Measurements from ENCODE around the gene GTF3C1. TPM values are rescaled to one million over a fixed set of nuclear protein-coding genes. Genes with fewer than 3 reads are reported as not detected.

GTF3C1 gene
- total RNA-seq, 2 experiments from 2014 or later, result 52.5 to 54.1 TPM

DNA sequence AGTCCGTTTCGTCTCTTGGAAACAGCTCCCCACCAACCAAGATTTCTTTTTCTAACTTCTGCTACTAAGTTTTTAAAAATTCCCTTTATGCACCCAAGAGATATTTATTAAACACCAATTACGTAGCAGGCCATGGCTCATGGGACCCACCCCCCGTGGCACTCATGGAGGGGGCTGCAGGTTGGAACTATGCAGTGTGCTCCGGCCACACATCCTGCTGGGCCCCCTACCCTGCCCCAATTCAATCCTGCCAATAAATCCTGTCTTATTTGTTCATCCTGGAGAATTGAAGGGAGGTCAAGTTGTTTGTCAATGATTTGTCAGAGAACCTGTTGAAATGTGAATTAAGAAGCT, 99.5 kb downstream of the GTF3C1 start:
- H3K9me3 Mint-ChIP-seq, result peaks cover 7% of the 10 kb centered on the region
- peak overlapping the region; percentile 94 for H3K27ac Mint-ChIP-seq
- intact Hi-C loops (cut with micrococcal nuclease), result loop anchor here (1.0 to 2.0 kb wide), 2 partner anchors 23 to 213 kb away; no protein-coding TSS in a partner anchor
- H3K27me3 Mint-ChIP-seq (ENCODE audit: low read depth), result no peaks in the 10 kb centered on the region
- H3K36me3 Mint-ChIP-seq (ENCODE audit: low read depth), result peaks cover 57% of the 10 kb centered on the region
- peaks cover 86% of the 10 kb centered on the region for H3K4me1 Mint-ChIP-seq (ENCODE audit: low read depth)
- peak overlapping the region; percentile 61 for H3K4me3 Mint-ChIP-seq
- CTCF ChIA-PET, result interaction anchor here (1.9 kb wide), 1 partner anchor 46 kb away, joined by 8 read pairs; no protein-coding TSS in a partner anchor
- no peak for DNase-seq

DNA sequence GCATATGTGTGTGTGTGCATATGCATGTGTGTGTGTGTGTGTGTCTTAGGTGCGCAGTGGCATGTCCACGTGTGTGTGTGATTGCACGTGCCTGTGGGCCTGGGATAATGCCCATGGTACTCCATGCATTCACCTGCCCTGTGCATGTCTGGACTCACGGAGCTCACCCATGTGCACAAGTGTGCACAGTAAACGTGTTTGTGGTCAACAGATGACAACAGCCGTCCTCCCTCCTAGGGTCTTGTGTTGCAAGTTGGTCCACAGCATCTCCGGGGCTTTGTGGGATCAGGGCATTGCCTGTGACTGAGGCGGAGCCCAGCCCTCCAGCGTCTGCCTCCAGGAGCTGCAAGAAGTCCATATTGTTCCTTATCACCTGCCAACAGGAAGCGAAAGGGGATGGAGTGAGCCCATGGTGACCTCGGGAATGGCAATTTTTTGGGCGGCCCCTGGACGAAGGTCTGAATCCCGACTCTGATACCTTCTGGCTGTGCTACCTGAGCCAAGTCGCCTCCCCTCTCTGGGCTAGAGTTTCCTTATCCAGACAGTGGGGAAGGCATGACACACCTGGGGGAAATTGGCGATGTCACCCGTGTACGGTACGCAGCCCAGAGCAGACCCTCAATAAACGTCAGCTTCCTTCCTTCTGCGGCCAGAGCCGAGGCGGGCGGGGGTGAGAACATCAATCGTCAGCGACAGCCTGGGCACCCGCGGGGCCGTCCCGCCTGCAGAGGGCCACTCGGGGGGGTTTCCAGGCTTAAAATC, 100.1 kb downstream of the GTF3C1 start:
- Mint-ChIP-seq H3K27me3 (ENCODE audit: low read depth) (no peaks in the 10 kb centered on the region), H3K27ac (peak overlapping the region; percentile 94), H3K4me3 (peak overlapping the region; percentile 61), H3K4me1 (ENCODE audit: low read depth) (peaks cover 86% of the 10 kb centered on the region), H3K9me3 (peaks cover 7% of the 10 kb centered on the region), H3K36me3 (ENCODE audit: low read depth) (peaks cover 63% of the 10 kb centered on the region)
- intact Hi-C loops (cut with micrococcal nuclease), result loop anchor here (1.0 to 2.0 kb wide), 3 partner anchors 23 to 212 kb away; no protein-coding TSS in a partner anchor
- DNase-seq, result peak; percentile 92
- CTCF ChIA-PET, result interaction anchor here (1.9 kb wide), 1 partner anchor 45 kb away, joined by 8 read pairs; no protein-coding TSS in a partner anchor

DNA sequence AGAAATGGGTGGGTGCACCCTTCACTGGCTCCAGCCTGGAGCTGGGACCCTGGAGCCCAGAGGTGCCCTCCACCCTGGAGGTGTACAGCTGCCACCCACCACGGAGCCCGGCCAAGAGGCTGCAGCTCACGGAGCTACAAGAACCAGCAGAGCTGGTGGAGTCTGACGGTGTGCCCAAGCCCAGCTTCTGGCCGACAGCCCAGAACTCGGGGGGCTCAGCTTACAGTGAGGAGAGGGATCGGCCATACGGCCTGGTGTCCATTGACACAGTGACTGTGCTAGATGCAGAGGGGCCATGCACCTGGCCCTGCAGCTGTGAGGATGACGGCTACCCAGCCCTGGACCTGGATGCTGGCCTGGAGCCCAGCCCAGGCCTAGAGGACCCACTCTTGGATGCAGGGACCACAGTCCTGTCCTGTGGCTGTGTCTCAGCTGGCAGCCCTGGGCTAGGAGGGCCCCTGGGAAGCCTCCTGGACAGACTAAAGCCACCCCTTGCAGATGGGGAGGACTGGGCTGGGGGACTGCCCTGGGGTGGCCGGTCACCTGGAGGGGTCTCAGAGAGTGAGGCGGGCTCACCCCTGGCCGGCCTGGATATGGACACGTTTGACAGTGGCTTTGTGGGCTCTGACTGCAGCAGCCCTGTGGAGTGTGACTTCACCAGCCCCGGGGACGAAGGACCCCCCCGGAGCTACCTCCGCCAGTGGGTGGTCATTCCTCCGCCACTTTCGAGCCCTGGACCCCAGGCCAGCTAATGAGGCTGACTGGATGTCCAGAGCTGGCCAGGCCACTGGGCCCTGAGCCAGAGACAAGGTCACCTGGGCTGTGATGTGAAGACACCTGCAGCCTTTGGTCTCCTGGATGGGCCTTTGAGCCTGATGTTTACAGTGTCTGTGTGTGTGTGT, 100.9 kb downstream of the GTF3C1 start:
- CTCF ChIA-PET, result interaction anchor here (0.6 kb wide), 1 partner anchor 74 kb away, joined by 3 read pairs; no protein-coding TSS in a partner anchor
- Mint-ChIP-seq H3K27me3 (ENCODE audit: low read depth) (no peaks in the 10 kb centered on the region), H3K9me3 (peaks cover 7% of the 10 kb centered on the region), H3K36me3 (ENCODE audit: low read depth) (peaks cover 71% of the 10 kb centered on the region), H3K4me1 (ENCODE audit: low read depth) (peaks cover 86% of the 10 kb centered on the region), H3K4me3 (no peak overlapping the region), H3K27ac (peak overlapping the region; percentile 94)
- intact Hi-C loops (cut with micrococcal nuclease), result loop anchor here (1.0 kb wide), 1 partner anchor 40 kb away; no protein-coding TSS in a partner anchor
- no peak for DNase-seq

DNA sequence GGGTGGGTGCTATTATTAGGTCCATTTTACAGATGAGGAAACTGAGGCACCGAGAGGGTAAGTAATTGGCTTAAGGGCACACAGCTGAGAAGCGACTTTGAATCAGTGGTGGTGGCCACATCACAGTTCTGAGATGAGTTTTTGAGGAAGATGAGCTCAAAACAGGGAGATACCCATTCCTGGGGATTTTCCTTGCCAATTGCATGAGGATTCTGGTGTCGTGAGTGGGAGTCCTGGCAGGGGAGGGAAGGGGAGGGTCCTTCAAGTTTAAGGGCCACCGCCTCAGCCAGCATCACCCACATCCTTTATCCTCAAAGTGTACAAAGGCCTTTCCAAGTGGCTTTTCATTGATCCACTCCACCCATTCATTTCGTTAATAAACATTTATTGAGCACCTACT, 102.4 kb downstream of the GTF3C1 start:
- Mint-ChIP-seq H3K27ac (peak overlapping the region; percentile 82), H3K9me3 (peaks cover 2% of the 10 kb centered on the region), H3K4me1 (ENCODE audit: low read depth) (peaks cover 88% of the 10 kb centered on the region), H3K27me3 (ENCODE audit: low read depth) (no peaks in the 10 kb centered on the region), H3K4me3 (no peak overlapping the region), H3K36me3 (ENCODE audit: low read depth) (peaks cover 80% of the 10 kb centered on the region)
- DNase-seq, result no peak
- CTCF ChIA-PET, result interaction anchor here (0.8 to 1.0 kb wide), 2 partner anchors 10 to 268 kb away, joined by 3 read pairs; no protein-coding TSS in a partner anchor
- intact Hi-C loops (cut with micrococcal nuclease), result no loop called here

DNA sequence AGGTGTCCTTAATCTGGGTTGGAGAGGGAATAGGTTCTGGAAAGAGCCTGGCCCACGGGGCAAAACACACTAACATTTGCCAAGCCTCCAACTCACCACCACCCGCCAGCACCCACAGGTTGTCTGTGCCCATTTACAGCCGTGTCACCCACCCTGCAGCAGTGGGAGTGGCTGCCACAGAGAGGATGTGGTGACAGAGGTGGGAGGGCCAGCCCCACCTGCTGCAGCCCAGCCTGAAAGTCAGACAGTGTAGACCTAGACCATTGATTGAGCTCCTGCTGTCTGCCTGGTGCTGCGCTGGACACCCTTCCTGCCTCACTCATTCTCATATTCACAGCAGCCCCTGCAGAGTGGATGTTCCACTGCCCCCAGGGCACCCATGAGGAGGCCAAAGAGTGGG, 103.0 kb downstream of the GTF3C1 start:
- Mint-ChIP-seq H3K4me1 (ENCODE audit: low read depth) (peaks cover 85% of the 10 kb centered on the region), H3K4me3 (no peak overlapping the region), H3K27me3 (ENCODE audit: low read depth) (no peaks in the 10 kb centered on the region), H3K36me3 (ENCODE audit: low read depth) (peaks cover 84% of the 10 kb centered on the region), H3K27ac (peak overlapping the region; percentile 82), H3K9me3 (peaks cover 2% of the 10 kb centered on the region)
- intact Hi-C loops (cut with micrococcal nuclease), result no loop called here
- DNase-seq, result peak; percentile 65
- CTCF ChIA-PET, result interaction anchor here (0.8 to 1.0 kb wide), 2 partner anchors 9 to 267 kb away, joined by 3 read pairs; no protein-coding TSS in a partner anchor

DNA sequence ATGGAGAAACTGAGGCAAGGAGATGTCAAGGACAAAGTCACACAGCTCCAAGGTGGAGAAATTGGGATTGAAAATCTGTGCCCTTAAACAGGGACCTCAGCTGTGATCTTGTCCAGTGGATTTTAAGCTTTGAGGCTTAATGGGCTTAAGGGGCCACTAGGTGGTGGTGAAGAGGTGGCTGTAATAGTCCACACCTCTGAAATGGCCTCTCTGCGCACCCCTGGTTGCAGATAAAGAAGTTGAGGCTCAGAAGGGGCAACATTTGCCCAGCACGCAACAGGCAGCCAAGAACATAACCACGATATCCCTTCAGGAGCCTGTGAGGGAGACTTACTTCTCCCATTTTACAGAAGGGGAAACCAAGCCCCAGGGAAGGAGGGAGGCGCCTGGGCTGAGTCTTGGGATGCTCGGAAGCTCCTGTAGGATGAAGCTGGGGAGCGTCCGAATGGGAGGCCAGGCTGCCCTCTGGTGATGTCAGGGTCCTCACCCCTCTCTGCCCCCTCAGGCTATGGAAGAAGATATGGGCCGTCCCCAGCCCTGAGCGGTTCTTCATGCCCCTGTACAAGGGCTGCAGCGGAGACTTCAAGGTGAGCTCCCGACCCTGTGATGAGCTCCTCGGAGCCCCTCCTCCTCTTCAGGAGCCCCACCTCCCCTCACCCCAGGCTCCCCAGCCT, 104.1 kb downstream of the GTF3C1 start:
- DNase-seq, result no peak
- H3K4me3 Mint-ChIP-seq, result no peak overlapping the region
- peaks cover 75% of the 10 kb centered on the region for H3K4me1 Mint-ChIP-seq (ENCODE audit: low read depth)
- intact Hi-C loops (cut with micrococcal nuclease), result no loop called here
- H3K27me3 Mint-ChIP-seq (ENCODE audit: low read depth), result no peaks in the 10 kb centered on the region
- CTCF ChIA-PET, result interaction anchor here (1.0 to 1.1 kb wide), 3 partner anchors 9 to 38 kb away, joined by 3 read pairs; no protein-coding TSS in a partner anchor
- peak overlapping the region; percentile 82 for H3K27ac Mint-ChIP-seq
- H3K9me3 Mint-ChIP-seq, result no peaks in the 10 kb centered on the region
- H3K36me3 Mint-ChIP-seq (ENCODE audit: low read depth), result peaks cover 89% of the 10 kb centered on the region

DNA sequence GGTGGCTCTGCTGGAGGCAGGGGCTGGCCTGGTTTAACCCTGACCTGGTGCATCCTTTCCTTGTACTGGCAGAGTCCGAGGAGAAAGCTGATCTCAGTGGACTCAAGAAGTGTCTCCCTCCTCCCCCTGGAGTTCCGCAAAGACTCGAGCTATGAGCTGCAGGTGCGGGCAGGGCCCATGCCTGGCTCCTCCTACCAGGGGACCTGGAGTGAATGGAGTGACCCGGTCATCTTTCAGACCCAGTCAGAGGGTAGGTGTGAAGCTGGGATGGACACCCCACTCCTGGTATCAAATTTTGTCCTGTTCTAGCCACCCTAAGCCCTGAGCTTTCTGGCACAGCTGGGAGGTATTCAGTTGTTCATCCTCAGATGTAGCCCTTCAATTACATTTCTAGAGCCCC, 105.2 kb downstream of the GTF3C1 start:
- intact Hi-C loops (cut with micrococcal nuclease), result no loop called here
- peaks cover 85% of the 10 kb centered on the region for H3K36me3 Mint-ChIP-seq (ENCODE audit: low read depth)
- DNase-seq, result no peak
- H3K4me1 Mint-ChIP-seq (ENCODE audit: low read depth), result peaks cover 64% of the 10 kb centered on the region
- no peak overlapping the region for H3K4me3 Mint-ChIP-seq
- H3K27ac Mint-ChIP-seq, result peak overlapping the region; percentile 74
- no peaks in the 10 kb centered on the region for H3K27me3 Mint-ChIP-seq (ENCODE audit: low read depth)
- no peaks in the 10 kb centered on the region for H3K9me3 Mint-ChIP-seq
- CTCF ChIA-PET, result interaction anchor here (1.1 kb wide), 2 partner anchors 13 to 37 kb away, joined by 3 read pairs; no protein-coding TSS in a partner anchor

DNA sequence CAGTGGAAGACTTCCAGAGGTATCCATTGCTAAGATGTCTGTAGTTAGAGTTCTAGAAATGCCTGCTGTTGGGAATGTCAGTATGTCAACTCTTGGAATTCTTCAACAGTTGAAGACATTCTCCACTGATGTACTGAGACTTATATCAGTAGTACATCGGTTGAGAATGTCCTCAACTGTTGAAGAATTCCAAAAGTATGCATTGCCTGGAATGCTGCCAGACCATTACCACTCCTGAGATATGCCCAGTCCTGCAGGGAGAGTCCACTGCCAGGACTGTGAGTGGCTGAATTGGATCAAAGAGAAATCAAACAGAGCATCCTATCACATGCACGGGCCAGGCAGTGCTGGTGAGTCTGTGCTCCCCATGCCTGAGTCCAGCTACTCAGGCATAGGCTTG, 105.7 kb downstream of the GTF3C1 start:
- Mint-ChIP-seq H3K9me3 (no peaks in the 10 kb centered on the region), H3K4me1 (ENCODE audit: low read depth) (peaks cover 63% of the 10 kb centered on the region), H3K4me3 (no peak overlapping the region), H3K27ac (peak overlapping the region; percentile 74), H3K36me3 (ENCODE audit: low read depth) (peaks cover 85% of the 10 kb centered on the region), H3K27me3 (ENCODE audit: low read depth) (no peaks in the 10 kb centered on the region)
- DNase-seq, result no peak
- CTCF ChIA-PET, result interaction anchor here (1.1 kb wide), 1 partner anchor 12 kb away, joined by 3 read pairs; no protein-coding TSS in a partner anchor
- intact Hi-C loops (cut with micrococcal nuclease), result no loop called here

DNA sequence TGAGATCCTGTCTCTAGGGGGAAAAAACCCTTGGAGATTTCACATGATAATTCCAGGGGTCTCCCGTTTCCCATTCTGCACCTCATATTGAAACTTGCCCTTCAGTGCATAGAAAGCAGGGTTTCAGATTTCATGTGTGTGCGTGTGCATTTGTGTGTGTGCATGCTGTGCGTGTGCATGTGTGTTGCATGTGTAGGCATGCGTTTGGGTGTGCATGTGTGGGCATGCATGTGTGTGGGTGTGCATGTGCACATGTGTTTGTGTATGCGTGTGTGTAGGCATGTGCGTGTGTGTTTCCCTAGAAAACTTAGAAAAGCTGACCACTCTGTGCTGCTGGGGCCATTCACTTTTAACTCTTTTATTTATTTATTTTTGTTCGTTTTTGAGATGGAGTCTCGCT, 107.7 kb downstream of the GTF3C1 start:
- Mint-ChIP-seq H3K4me1 (ENCODE audit: low read depth) (peaks cover 44% of the 10 kb centered on the region), H3K27me3 (ENCODE audit: low read depth) (no peaks in the 10 kb centered on the region), H3K36me3 (ENCODE audit: low read depth) (peaks cover 90% of the 10 kb centered on the region), H3K27ac (peak overlapping the region; percentile 36), H3K9me3 (no peaks in the 10 kb centered on the region), H3K4me3 (no peak overlapping the region)
- DNase-seq, result peak; percentile 2
- intact Hi-C loops (cut with micrococcal nuclease), result no loop called here
- CTCF ChIA-PET, result no interaction called here

DNA sequence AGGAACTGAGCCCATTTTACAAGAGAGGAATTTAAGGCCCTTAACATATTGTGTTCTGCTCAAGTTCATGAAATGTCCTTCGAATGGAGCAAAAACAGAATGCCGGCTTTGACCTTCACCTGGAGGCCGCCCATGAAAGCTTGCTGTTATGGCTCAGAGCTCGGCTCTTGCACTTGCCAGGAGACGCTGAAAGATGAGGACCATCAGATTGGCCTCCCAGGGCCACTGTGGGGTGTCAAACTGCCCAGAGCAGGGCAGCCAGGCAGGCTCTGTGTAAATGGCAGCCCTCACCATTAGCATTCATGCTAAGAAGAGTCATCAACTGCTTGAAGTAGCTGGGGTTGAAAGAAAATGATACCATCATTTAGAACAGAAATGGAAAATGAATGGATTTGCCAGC, 108.4 kb downstream of the GTF3C1 start:
- Mint-ChIP-seq H3K4me3 (no peak overlapping the region), H3K27me3 (ENCODE audit: low read depth) (no peaks in the 10 kb centered on the region), H3K27ac (peak overlapping the region; percentile 13), H3K9me3 (no peaks in the 10 kb centered on the region), H3K4me1 (ENCODE audit: low read depth) (peaks cover 40% of the 10 kb centered on the region), H3K36me3 (ENCODE audit: low read depth) (peaks cover 91% of the 10 kb centered on the region)
- intact Hi-C loops (cut with micrococcal nuclease), result no loop called here
- CTCF ChIA-PET, result interaction anchor here (1.0 kb wide), 1 partner anchor 40 kb away, joined by 3 read pairs; no protein-coding TSS in a partner anchor
- no peak for DNase-seq

DNA sequence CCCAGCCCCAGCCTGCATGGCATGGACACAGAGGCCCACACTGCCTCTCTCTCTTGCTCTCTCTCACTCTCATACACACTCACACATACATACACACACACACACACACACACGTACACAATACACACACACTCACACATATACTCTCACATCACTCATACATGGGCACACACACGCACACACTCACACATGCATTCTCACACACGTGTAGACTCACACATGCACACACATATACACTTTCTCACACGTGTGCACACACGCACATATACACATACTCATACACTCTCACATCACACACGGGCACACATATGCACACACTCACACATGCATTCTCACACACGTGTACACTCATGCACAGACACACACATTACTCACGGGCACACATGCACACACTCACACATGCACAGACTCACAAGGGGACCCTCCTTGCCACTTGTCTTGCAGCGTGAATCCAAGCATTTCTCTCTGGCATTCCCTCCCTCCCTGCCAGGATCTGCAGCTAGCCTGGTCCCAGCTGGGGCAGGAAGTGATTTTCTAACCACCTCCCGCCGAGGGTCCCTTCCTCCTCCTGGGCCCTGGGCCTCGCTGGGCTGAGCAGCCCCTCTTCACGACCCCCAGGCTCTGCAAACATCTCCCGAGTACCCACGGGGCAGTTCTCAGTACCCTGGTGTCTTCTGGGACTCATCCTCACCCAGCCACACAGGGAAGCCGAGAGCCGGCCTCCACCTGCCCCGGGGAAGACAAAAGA, 110.3 kb downstream of the GTF3C1 start:
- Mint-ChIP-seq H3K4me1 (ENCODE audit: low read depth) (peaks cover 28% of the 10 kb centered on the region), H3K27ac (peak overlapping the region; percentile 10), H3K4me3 (no peak overlapping the region), H3K27me3 (ENCODE audit: low read depth) (no peaks in the 10 kb centered on the region), H3K36me3 (ENCODE audit: low read depth) (peaks cover 89% of the 10 kb centered on the region), H3K9me3 (no peaks in the 10 kb centered on the region)
- CTCF ChIA-PET, result no interaction called here
- intact Hi-C loops (cut with micrococcal nuclease), result no loop called here
- DNase-seq, result peak; percentile 2

Data from activated naive CD4-positive, alpha-beta T cell treated with anti-CD3 and anti-CD28 coated beads for 36 hours (primary cell).